SH-SY5Y (cell line): Measurements from ENCODE around the gene WRAP53.

Source experiments
- GATA2 ChIP-seq: IDR thresholded peaks from 2 replicates; pipeline ENCODE4 v1.6.1; 2011; ENCODE audit warnings: mild to moderate bottlenecking, low read depth, low read length
- GATA3 ChIP-seq: IDR thresholded peaks from 2 replicates; pipeline ENCODE4 v1.6.1; 2011; ENCODE audit warnings: low read depth, mild to moderate bottlenecking, low read length, moderate library complexity

DNA sequence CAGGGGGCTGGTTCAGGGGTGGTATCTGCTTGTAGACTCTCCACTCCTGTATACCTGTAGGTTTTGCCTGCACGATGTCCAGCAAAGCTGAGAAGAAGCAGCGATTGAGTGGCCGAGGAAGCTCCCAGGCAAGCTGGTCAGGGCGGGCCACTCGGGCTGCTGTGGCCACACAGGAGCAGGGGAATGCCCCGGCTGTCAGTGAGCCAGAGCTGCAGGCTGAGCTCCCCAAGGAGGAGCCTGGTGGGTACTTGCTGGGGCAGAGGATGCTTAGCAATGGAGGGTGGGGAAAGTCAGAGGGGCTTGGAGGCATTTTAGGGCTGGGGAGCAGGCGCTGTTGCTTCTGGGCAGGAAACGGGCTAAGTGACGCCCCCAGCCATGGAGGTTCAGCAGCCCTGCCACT, 31.4 kb downstream of the WRAP53 start:
- TF ChIP-seq GATA3 (no peak), GATA2 (no peak)
